K562 (cell line): ENCODE data around the gene HPSE2. TPM values are rescaled to one million over a fixed set of nuclear protein-coding genes. Genes with fewer than 3 reads are reported as not detected.

Experiments used
- C11orf30 ChIP-seq: fragments of 450-650 bp; IDR thresholded peaks from 2 replicates; pipeline ENCODE4 v1.6.1; 2016; ENCODE audit warnings: low read depth, mild to moderate bottlenecking
- CXXC5 ChIP-seq: fragments of 250-450 bp; sonication (Bioruptor Pico); IDR thresholded peaks from 2 replicates; pipeline ENCODE4 v1.8.0; 2022; ENCODE audit warnings: inconsistent platforms, mild to moderate bottlenecking, moderate library complexity
- EHMT2 ChIP-seq: fragments of 450-650 bp; IDR thresholded peaks from 2 replicates; pipeline ENCODE4 v1.6.1; 2018; ENCODE audit warnings: antibody characterized with exemption
- EP300 ChIP-seq: IDR thresholded peaks from 2 replicates; pipeline ENCODE4 v1.6.1; 2012; ENCODE audit warnings: low read length, improper control_type of control experiment
- FOS ChIP-seq: IDR thresholded peaks from 3 replicates; pipeline ENCODE4 v1.6.1; 2011; ENCODE audit not compliant: insufficient read length; ENCODE audit errors: extremely low read depth
- FOSL1 ChIP-seq: fragments of 200-800 bp; sonication (Bioruptor generic); conservative IDR thresholded peaks from 2 replicates; pipeline ENCODE4 v1.6.1; 2016; ENCODE audit warnings: missing genetic modification characterization, missing compliant biosample characterization
- HDAC1 ChIP-seq, 2 experiments: fragments of 450-650 bp; IDR thresholded peaks; 2 replicates each; pipeline ENCODE4 v1.6.1; 2016 to 2017; ENCODE audit warnings: inconsistent platforms in 1 of 2, mild to moderate bottlenecking in 1 of 2, moderate library complexity in 1 of 2
- MAFK ChIP-seq: IDR thresholded peaks from 2 replicates; pipeline ENCODE4 v1.6.1; 2011; ENCODE audit warnings: low read length, improper control_type of control experiment
- MEF2D ChIP-seq: conservative IDR thresholded peaks from 2 replicates; pipeline ENCODE4 v1.6.1; 2016; ENCODE audit warnings: low read depth, missing genetic modification characterization, missing compliant biosample characterization
- PHB2 ChIP-seq: fragments of 450-650 bp; IDR thresholded peaks from 2 replicates; pipeline ENCODE4 v1.6.1; 2017; ENCODE audit warnings: low read depth
- PML ChIP-seq: IDR thresholded peaks from 2 replicates; pipeline ENCODE4 v1.6.1; 2012; ENCODE audit warnings: low read length, inconsistent platforms
- RB1 ChIP-seq: fragments of 450-650 bp; IDR thresholded peaks from 2 replicates; pipeline ENCODE4 v1.6.1; 2017; ENCODE audit warnings: low read depth, mild to moderate bottlenecking
- SMAD1 ChIP-seq: fragments of 150-350 bp; IDR thresholded peaks from 2 replicates; pipeline ENCODE4 v1.6.1; 2014; ENCODE audit warnings: low read length, low read depth; ENCODE audit not compliant: partially characterized antibody
- SMAD4 ChIP-seq: fragments of 250-450 bp; sonication (Bioruptor Pico); conservative IDR thresholded peaks from 2 replicates; pipeline ENCODE4 v1.8.0; 2021; ENCODE audit warnings: inconsistent platforms, mild to moderate bottlenecking, moderate library complexity
- SMARCC2 ChIP-seq: fragments of 450-650 bp; IDR thresholded peaks from 2 replicates; pipeline ENCODE4 v1.6.1; 2017; ENCODE audit warnings: antibody characterized with exemption, moderate library complexity, mild to moderate bottlenecking, low read depth
- SREBF1 ChIP-seq: fragments of 150-350 bp; IDR thresholded peaks from 2 replicates; pipeline ENCODE4 v1.6.1; 2014; ENCODE audit warnings: antibody characterized with exemption, low read depth, low read length, borderline replicate concordance
- STAT5A ChIP-seq: IDR thresholded peaks from 2 replicates; pipeline ENCODE4 v1.6.1; 2012; ENCODE audit warnings: low read length, inconsistent platforms, borderline replicate concordance
- TAF1 ChIP-seq: IDR thresholded peaks from 2 replicates; pipeline ENCODE4 v1.6.1; 2011; ENCODE audit warnings: mild to moderate bottlenecking, low read length, moderate library complexity; ENCODE audit not compliant: insufficient read depth, control insufficient read depth, severe bottlenecking; ENCODE audit errors: extremely low read depth
- TAF9B ChIP-seq: fragments of 450-650 bp; IDR thresholded peaks from 2 replicates; pipeline ENCODE4 v1.6.1; 2018; ENCODE audit warnings: mild to moderate bottlenecking; ENCODE audit not compliant: partially characterized antibody
- TFAP4 ChIP-seq: sonication (generic); formaldehyde crosslinking; IDR thresholded peaks from 2 replicates; pipeline ENCODE4 v1.8.0; 2022; ENCODE audit warnings: missing genetic modification reagents, mild to moderate bottlenecking, moderate library complexity, borderline replicate concordance
- VEZF1 ChIP-seq: fragments of 200-800 bp; sonication (Bioruptor generic); IDR thresholded peaks from 2 replicates; pipeline ENCODE4 v1.6.1; 2017; ENCODE audit warnings: missing genetic modification characterization, missing compliant biosample characterization
- ZBTB2 ChIP-seq: fragments of 450-650 bp; IDR thresholded peaks from 2 replicates; pipeline ENCODE4 v1.6.1; 2016; ENCODE audit warnings: antibody characterized with exemption
- ZBTB7A ChIP-seq: IDR thresholded peaks from 2 replicates; pipeline ENCODE4 v1.6.1; 2011; ENCODE audit warnings: low read depth, mild to moderate bottlenecking, low read length, moderate library complexity, borderline replicate concordance; ENCODE audit not compliant: control insufficient read depth
- ZC3H11A ChIP-seq: IDR thresholded peaks from 2 replicates; pipeline ENCODE4 v1.6.1; 2012; ENCODE audit warnings: low read depth, low read length, improper control_type of control experiment
- ZNF197 ChIP-seq: fragments of 200-800 bp; sonication (Bioruptor generic); IDR thresholded peaks from 2 replicates; pipeline ENCODE4 v1.6.1; 2016; ENCODE audit warnings: low read depth, missing genetic modification characterization, missing compliant biosample characterization
- ZNF274 ChIP-seq: IDR thresholded peaks from 2 replicates; pipeline ENCODE4 v1.6.1; 2011; ENCODE audit warnings: low read depth, mild to moderate bottlenecking, low read length, moderate library complexity, borderline replicate concordance
- polyA plus RNA-seq, 8 experiments: library from polyadenylated mRNA; depleted of rRNA in 4 of 8; stranded (reverse) in 5 of 8; unstranded in 3 of 8; fragments of >200 nt; fragmentation: Nextera tagmentation in 2 of 8; fragmentation: Illumina TruSeq in 1 of 8; extraction: Ambion mirVana in 2 of 8; extraction: Trizol in 1 of 8; gene quantifications; 2 replicates each; pipeline versions ENCODE4 v1.2.1 to v1.2.3, GENCODE V29; 2011 to 2014; ENCODE audit warnings: inconsistent platforms in 1 of 8, missing spikeins in 1 of 8
- total RNA-seq, 7 experiments: library from RNA; depleted of rRNA in 6 of 7; stranded (reverse); fragments of >200 nt in 6 of 7; fragmentation: Illumina TruSeq in 2 of 7; extraction: Trizol in 2 of 7; gene quantifications; 2 replicates each; pipeline versions ENCODE4 v1.2.1 to v1.2.3, GENCODE V29; 2011 to 2021; ENCODE audit warnings: low replicate concordance in 1 of 7
- TF ChIP-seq, protein P1 (sequence below): sonication (generic); formaldehyde crosslinking; IDR thresholded peaks from 2 replicates; pipeline ENCODE4 v1.9.0; 2022; ENCODE audit warnings: mild to moderate bottlenecking, missing genetic modification reagents

Gene HPSE2
- total and polyA plus RNA-seq, 9 of the 15 experiments (the other 6 are each of a cell fraction or from before 2014, with no cell fraction given): 0.03 to 0.10 (median 0.04) TPM; not detected in 2

DNA sequence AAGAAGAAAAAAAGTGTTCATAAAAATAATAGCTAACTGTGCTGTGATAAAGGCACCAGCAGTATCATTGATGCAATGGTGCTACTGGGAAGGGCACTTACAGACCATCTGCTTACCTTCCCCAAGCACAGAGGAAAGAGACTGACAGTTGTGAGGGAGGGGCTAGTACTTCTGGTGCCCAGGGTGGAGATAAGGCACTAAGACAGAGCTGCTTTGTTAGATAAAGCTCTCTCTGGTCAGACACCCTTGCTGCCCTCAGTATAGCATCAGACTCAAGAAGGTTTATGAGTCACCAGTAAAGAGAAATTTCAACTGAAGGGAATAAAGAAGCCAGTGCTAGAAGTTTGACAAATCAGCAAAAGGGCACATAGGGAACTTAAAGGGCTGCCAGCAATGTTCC lies 325.6 kb downstream of the HPSE2 start (continued):
- no peak for TF ChIP-seq RB1
- TF ChIP-seq ZBTB7A: peak; percentile 72
- peak; percentile 47; the same call in 1 of the 2 replicates for TF ChIP-seq MAFK
- 0 out of 2 replicates have a peak, but pooled peaks have one; percentile 56 for TF ChIP-seq ZNF197 (CRISPR knock-in tag)
- peak; percentile 95 for TF ChIP-seq VEZF1 (CRISPR knock-in tag)
- TF ChIP-seq CXXC5 (CRISPR knock-in tag): peak; percentile 47
- peak; percentile 96 for TF ChIP-seq FOSL1 (tag)
- peak in 1 of 2 experiments; percentile 62; a peak in 1 of 4 replicates for TF ChIP-seq HDAC1 (IDR thresholded peaks at IDR 0.05)
- TF ChIP-seq C11orf30: peak; percentile 64; the same call in 1 of the 2 replicates
- TF ChIP-seq STAT5A: peak; percentile 94
- TF ChIP-seq ZBTB2: peak; percentile 71; the same call in 1 of the 2 replicates
- peak; percentile 41 for TF ChIP-seq TAF9B
- 0 out of 2 replicates have a peak, but pooled peaks have one; percentile 17 for TF ChIP-seq MEF2D
- peak; percentile 65; the same call in 1 of the 2 replicates for TF ChIP-seq EHMT2
- 0 out of 2 replicates have a peak, but pooled peaks have one; percentile 20 for TF ChIP-seq ZNF274
- TF ChIP-seq, protein P1, sequence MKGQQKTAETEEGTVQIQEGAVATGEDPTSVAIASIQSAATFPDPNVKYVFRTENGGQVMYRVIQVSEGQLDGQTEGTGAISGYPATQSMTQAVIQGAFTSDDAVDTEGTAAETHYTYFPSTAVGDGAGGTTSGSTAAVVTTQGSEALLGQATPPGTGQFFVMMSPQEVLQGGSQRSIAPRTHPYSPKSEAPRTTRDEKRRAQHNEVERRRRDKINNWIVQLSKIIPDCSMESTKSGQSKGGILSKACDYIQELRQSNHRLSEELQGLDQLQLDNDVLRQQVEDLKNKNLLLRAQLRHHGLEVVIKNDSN (CRISPR knock-in tag): no peak
- TF ChIP-seq FOS: peak; percentile 51
- peak; percentile 34 for TF ChIP-seq TAF1
- TF ChIP-seq ZC3H11A: no peak
- TF ChIP-seq TFAP4 (CRISPR knock-in tag): no peak
- peak; percentile 94 for TF ChIP-seq SMAD4
- TF ChIP-seq SMAD1: peak; percentile 79
- no peak for TF ChIP-seq SREBF1
- TF ChIP-seq PHB2: peak; percentile 86
- TF ChIP-seq PML: peak; percentile 96
- TF ChIP-seq EP300: peak; percentile 97
- TF ChIP-seq SMARCC2: peak; percentile 96
